GM21528 (cell line): Measurements from ENCODE around the gene ADGRA1.

Source experiments
- ATAC-seq: cut with Tn5 transposase; IDR thresholded peaks from one replicate; pipeline ENCODE4 v1.9.1; 2021; ENCODE audit warnings: mild to moderate bottlenecking, moderate library complexity; ENCODE audit not compliant: unreplicated experiment, low FRiP score

Gene ADGRA1

GRCh38 chr10:133091316-133091715 is 3.6 kb downstream of the ADGRA1 start:
- ATAC-seq = no peak

- no peak for ATAC-seq
These were observed 5.6 kb downstream of the ADGRA1 start for GRCh38 chr10:133093291-133093690.

- no peak for ATAC-seq
These were observed 6.6 kb downstream of the ADGRA1 start for GRCh38 chr10:133094286-133094685.

GRCh38 chr10:133094866-133095265 is 7.1 kb downstream of the ADGRA1 start:
- ATAC-seq = no peak

- ATAC-seq = no peak
These were observed 7.9 kb downstream of the ADGRA1 start for GRCh38 chr10:133095586-133095985.

- ATAC-seq = no peak
These were observed 9.0 kb downstream of the ADGRA1 start for GRCh38 chr10:133096616-133097269.

- no peak for ATAC-seq
These were observed 9.7 kb downstream of the ADGRA1 start for GRCh38 chr10:133097418-133097817.

GRCh38 chr10:133097961-133098360 is 10.2 kb downstream of the ADGRA1 start:
- ATAC-seq = no peak

- no peak for ATAC-seq
These were observed 10.9 kb downstream of the ADGRA1 start for GRCh38 chr10:133098426-133099124.

GRCh38 chr10:133099571-133099970 is 11.8 kb downstream of the ADGRA1 start:
- no peak for ATAC-seq

- no peak for ATAC-seq
These were observed 12.5 kb downstream of the ADGRA1 start for GRCh38 chr10:133100186-133100585.

GRCh38 chr10:133100706-133101415 is 13.1 kb downstream of the ADGRA1 start:
- ATAC-seq = no peak

- ATAC-seq = no peak
These were observed 13.7 kb downstream of the ADGRA1 start for GRCh38 chr10:133101416-133101810.

- no peak for ATAC-seq
These were observed 14.8 kb downstream of the ADGRA1 start for GRCh38 chr10:133102415-133103095.

GRCh38 chr10:133103311-133103910 is 15.7 kb downstream of the ADGRA1 start:
- no peak for ATAC-seq

- ATAC-seq = no peak
These were observed 16.6 kb downstream of the ADGRA1 start for GRCh38 chr10:133104068-133104962.

- ATAC-seq = no peak
These were observed 17.4 kb downstream of the ADGRA1 start for GRCh38 chr10:133104963-133105640.

GRCh38 chr10:133105686-133106390 is 18.1 kb downstream of the ADGRA1 start:
- no peak for ATAC-seq
